Frontal cortex (tissue), 4 donors: Measurements from ENCODE around the gene HSPD1. TPM values are rescaled to one million over a fixed set of nuclear protein-coding genes. Genes with fewer than 3 reads are reported as not detected.

ENCODE experiments used
- DNase-seq, 2 donors: peaks; one replicate each; pipeline ENCODE4 v3.0.0; 2012; ENCODE audit warnings: low spot score in 2 of 2
- FAIRE-seq: peaks from 2 replicates; lab custom pipeline; 2012; peaks lifted over from hg19 to GRCh38; lab: Jason Lieb, UNC
- total RNA-seq: library from RNA; depleted of rRNA; stranded (reverse); fragments of >200 nt; gene quantifications from one replicate; pipeline ENCODE4 v1.2.3, GENCODE V29; 2014
- donor health status: control.
- donor health status: control.
- donor health status: control.

Gene HSPD1
- 157 TPM for total RNA-seq

DNA sequence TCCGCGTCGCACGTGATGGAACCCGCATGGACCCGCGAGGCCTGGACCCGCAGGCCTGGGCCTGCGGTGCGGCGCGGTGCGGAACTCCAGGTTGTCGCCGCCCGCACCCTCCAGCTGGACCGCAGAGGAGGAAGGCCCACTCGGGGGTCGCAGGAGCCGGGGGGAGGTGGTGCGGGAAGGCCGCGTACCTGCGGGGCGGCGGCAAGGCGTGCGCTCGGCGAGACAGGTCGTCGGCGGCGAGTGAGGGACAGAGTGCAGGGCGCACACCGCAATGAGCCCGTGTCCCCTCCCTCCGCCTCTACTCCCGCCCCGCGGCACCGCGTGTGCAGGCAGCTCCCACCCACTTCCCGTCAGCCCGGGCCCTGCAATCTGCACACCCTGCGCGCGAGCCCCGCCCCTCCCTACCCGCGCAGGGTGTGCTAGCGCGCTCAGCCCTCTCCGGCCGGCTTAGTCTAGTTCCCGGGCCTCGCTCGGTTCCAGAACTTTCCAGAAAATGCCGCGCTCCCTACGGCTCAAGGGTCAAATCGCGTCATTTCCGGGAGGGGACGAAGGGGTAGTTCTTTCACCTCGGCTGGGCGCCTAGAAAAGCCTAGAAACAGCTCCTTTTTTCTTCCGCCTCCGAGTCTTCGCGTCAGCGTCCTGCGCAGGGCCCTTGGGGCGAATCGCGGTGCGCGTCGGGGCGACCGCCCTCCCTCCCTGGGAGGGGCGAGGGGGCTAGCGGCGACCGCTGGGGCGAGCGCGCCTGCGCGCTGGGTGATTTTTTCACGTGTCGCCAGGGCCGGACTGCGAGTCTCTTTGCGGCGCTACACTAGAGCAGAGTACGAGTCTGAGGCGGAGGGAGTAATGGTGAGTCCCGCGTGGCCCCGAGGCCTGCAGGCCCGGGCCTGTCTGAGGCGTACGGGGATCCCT lies at the start of gene HSPD1, which contains the start of gene HSPE1:
HSPD1 (minus strand) TSS at position 247 of the 909 bp plus-strand sequence. CDS start 992 bp downstream, outside the sequence.
HSPE1 (plus strand) TSS at position 786 of the 909 bp plus-strand sequence; CDS start at position 844, 58 bp downstream.
- peak; percentile 95 to 97 for DNase-seq
- FAIRE-seq: peak; percentile 39

DNA sequence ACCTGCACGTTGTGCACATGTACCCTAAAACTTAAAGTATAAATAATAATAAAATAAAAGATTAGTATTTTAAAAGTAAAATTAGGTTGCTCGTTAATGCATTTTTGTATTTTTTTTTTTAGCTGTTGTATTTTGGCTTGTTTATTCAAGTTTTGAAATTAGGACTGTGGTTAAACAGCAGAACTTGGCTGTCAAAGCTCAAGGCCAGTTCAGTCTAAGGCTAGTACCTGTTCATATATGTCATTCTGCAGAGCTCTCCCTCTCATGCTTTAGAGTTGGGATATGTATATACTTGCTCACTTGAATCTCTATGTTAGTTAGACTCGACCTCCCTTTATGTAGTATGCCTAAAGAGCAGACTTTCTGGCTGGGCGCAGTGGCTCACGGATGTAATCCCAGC lies 48.9 kb upstream of the HSPD1 start:
- FAIRE-seq (no peak), DNase-seq (no peak)

DNA sequence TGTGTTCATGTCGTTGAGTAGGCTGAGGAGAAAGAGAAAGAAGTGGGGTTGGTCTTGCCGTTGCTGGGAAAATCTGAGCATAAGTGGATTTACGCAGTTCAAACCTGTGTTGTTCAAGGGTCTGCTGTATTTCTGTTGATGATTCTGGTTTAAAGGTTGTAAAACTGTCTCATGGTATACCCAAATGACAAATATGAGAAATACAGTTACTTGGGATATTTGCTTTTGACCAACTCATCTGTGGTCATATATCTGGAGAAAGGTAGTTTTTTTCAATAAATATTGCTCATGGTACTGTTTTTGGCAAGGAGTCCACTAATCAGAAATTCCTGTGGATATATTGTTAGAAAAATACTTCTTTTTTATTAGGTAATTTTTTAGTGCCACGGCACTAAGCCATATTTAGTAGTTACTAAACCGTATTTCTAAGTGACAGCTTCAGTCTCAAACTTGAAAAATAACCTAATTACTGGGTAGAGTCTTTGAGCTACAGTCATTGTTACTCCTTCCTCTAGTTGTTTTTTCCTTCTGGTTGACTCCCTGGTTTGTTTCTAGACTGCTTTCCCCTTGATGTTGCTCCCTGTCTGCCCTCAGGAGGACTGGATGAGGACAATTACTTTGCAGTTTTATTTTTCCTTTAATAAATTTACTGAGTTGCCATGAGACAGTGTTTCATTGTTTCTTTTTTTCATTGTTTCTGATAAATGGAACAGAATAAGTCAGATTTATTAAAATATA lies 47.7 kb upstream of the HSPD1 start:
- no peak for DNase-seq
- FAIRE-seq: no peak

DNA sequence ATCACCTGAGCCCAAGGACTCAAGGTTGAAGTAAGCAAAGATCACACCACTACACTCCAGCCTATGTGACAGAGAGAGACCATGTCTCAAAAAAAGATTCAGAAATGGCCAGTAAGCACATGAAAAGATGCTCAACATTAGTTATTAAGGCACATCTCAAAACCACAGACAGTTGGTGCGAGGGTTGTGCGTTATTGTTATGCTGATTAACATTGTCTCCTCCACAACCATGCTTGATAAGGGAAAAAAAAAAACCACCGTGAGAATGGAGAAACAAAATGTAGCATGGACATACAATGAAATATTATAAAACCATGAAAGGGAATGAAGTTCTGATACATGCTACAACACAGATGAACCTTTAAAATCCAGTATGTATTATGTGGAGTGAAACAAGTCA lies 43.6 kb upstream of the HSPD1 start:
- no peak for FAIRE-seq
- DNase-seq: no peak

DNA sequence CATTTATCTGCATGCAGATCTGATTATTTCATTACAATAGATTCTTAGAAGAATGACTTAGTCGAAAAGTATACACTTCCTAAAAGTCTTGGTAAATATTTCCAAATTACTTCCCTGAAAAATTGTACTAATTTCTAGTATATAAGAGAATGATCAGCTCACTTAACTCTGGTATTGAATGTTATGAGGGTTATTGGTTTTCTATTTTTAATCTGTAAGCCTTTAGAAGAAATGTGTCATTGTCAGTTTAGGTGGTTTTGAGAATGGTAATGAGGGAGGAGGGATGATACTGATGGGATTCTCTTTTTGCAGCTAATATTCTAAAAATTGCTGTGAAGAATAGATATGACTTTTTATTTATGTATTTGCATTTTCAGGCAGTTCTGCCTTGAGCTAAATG lies 40.1 kb upstream of the HSPD1 start:
- no peak for FAIRE-seq
- no peak for DNase-seq

DNA sequence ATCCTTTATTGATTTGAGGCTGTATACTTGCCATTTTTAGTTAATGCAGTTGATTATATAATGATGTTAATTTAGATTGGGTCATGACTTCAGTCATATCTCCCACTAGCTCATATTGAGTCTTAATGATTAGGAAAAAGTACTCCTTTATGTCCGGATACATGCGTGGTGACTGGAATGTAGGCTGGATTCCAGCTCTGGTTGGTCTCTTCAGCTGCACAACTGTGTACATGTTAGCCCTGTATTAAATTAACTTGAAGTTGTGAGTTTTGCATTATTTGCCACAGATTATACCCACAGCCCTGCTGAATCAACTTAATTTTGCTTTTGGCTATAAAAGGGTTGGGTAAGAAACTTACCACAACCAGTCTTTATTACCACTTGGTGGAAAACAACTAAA lies 38.8 kb upstream of the HSPD1 start:
- no peak for FAIRE-seq
- DNase-seq: no peak

DNA sequence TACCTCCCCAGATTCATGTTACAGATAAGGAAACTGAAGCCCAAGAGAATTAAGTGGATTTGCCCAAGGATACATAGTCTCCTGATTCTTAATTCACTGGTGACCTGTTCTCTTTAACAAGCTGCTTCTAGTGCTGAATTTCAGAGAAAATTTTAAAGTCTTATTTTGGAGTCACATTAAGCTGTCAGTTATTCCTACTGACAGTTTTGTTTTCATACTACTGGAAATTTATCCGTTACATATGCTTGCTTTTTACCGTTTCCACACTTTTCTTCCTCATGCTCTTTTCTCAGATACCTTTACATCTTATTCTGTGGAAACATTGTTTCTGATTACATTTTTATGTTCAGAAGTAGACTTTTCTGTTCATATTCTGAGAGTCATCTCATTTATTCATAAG lies 17.5 kb upstream of the HSPD1 start:
- FAIRE-seq (no peak), DNase-seq (no peak)

DNA sequence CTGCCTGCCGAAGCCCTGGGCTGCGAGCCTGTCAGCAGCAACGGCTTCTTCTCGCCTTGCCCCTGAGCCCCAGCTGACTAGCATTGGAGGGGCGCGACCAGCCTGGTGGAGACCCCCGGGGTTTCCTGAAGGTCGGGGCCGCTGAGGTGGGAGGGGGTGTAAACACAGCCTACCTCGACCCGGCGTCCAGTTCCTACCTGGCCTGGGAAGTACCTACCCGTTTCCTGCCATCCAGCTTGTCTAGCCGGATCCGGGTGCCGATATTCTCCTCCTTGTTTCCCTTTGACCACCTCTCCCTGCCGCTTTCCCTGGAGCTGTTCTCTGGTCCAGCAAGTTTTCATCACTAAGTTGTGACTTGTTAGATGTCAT lies 16.7 kb upstream of the HSPD1 start:
- DNase-seq (peak; percentile 14 to 27), FAIRE-seq (no peak)

DNA sequence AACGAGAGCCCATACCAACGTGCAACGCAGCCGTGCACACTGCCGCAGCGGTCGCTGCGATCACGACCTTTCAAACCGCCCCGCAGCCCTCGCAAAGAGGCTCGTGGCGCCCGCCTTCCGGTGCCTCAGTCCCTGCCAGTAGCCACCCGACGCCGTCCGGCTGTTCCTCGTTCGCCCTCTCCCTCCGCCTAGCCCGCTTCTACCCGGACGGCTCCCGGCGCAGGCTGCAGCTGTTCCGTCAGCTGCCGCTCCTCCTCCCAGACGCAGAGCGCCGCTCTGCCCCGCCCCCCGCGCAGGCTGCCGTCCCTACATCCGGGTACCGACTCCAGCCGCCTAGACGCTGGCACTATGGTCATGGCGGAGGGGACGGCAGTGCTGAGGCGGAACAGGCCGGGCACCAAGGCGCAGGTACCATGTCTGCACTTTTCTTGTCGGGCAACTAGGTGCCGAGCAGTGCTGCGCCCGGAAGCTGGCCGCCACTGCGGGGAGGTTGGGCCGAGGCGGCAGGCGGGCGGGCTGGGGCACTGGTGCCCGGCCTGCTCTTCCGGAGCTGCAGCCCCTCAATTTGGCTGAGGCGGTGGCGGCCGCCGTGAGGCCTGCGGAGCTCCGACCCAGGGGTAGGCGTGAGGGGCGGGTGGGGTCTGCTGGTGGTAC lies 16.2 kb upstream of the HSPD1 start, which contains the start of gene MOB4:
MOB4 (plus strand) TSS at position 328 of the 654 bp plus-strand sequence; CDS start at position 349, 21 bp downstream.
- DNase-seq (peak; percentile 93 to 94), FAIRE-seq (no peak)

DNA sequence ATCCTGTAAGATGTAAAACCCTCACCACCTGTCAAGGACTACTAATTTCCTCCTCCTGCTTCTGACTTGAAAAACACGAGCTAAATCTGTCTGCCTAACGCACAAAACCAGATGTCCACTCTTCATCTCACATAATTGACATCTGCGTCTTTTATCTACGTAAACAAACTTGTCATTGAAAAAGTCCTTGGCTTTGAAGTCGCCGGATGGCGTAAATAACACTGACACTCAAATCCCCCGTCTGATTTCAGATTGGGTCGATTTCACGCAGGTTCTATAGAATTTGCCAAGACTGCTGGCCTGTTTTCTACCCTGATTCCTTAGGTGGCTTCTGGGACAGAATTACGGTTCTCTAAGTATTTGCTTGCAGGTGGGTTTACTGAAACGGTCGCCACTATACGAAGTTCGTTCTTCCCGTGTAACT lies 15.7 kb upstream of the HSPD1 start:
- DNase-seq (peak in 1 of 2 donors; percentile 24), FAIRE-seq (no peak)

DNA sequence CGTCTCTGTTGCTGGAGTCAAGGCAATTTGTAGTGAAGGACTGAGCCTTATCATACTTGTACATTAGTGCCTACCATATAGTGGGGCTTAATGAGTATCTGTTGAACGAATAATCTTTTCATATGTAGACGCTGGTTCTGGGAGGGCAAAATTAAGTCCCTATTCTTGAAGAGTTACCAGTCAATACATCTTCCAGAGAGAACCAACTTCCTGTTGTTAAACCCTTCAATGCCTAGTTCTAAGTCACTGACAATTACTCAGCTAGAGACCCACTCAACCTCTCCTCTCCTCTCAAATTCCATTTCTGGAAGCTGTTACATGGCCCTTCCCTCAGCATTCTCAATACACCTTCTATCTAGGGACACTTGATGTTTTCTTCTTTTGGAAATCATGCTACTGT lies 15.1 kb upstream of the HSPD1 start:
- FAIRE-seq (no peak), DNase-seq (no peak)

DNA sequence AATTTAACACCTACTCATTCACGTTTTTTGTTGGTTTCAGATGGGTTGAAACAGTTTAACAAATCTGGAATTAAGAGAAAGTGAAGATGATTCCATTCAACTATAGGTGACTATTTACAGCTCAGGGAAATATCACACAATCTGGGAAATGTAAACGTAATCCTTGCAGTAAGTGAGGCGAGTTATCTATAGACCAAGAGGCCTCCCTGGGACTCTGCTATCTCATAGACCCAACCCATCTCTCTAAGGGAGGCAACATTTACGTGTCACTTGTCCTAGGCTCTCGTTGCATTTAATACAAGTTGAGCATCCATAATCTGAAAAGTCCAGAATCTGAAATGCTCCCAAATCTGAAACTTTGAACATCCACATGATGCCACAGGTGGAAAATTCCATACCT lies 14.3 kb upstream of the HSPD1 start:
- DNase-seq: no peak
- FAIRE-seq: no peak

DNA sequence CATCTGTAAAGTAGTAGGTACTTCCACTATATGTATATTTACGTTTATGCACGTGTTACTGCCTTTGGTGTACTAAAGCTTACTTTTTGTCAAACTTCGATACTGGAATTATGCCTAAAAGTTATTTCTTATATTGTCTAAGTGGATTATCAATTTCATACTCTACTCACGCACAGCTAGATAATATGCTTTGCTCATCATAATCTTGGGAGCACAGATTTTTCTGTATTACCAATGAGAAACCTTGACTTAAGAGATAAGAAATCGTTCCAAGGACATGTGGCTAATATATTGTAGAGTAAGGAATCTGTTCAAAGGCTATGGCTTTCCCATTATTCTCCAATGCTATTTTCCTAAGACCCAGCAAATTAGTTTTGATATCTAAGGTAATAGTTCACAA lies 7.0 kb upstream of the HSPD1 start:
- no peak for DNase-seq
- no peak for FAIRE-seq

DNA sequence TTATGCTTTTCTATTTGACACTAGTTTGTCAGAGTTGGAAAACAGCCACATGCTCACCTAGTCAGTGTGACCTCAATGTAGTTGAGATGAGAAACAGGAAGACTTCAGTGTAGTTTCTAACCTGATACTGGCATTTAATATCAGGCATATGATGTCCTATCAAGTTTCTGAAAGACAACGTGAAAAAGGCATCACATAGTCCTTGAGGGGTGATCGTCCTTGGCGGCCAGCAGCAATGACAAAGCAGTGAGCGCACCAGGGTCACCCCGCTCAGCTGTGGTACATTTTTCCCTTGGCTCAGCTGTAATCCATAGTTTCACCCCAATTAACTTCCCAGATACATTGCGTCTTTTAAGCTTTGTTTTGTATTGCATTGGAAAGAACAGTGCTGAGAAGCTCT lies 4.9 kb upstream of the HSPD1 start:
- DNase-seq (no peak), FAIRE-seq (no peak)

DNA sequence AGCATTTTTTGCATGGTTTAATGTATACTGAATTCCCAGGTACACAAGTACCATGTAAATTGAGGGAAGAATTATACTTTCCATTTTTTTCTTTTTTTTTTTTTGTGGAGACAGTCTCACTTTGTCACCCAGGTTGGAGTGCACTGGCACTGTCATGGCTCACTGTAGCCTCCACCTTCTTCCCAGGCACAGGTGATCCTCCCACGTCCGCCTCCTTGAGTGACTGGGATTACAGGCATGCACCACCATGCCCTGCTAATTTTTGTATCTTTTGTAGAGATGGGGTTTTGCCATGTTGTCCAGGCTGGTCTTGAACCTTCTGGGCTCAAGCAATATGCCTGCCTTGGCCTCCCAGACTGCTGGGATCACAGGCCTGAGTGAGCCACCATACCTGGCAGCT lies 4.4 kb upstream of the HSPD1 start:
- no peak for FAIRE-seq
- DNase-seq: no peak

DNA sequence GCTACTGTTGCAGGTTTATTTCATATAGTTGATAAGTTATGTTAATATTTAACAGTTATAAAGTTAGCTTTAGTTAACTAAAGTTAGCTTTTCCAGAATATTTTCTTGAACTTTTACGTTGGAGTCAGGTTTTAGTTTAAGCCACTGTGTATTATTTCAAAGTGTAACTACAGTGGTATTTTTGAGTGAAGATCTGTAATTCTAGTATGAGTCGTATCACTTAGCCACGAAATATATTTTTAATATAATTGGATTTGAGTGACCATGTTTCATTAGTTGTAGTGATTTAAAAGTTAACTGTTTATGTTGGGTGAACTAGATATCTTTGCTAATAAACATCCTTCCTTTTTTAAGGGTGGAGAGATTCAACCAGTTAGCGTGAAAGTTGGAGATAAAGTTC lies 3.0 kb upstream of the HSPD1 start:
- FAIRE-seq (no peak), DNase-seq (no peak)

DNA sequence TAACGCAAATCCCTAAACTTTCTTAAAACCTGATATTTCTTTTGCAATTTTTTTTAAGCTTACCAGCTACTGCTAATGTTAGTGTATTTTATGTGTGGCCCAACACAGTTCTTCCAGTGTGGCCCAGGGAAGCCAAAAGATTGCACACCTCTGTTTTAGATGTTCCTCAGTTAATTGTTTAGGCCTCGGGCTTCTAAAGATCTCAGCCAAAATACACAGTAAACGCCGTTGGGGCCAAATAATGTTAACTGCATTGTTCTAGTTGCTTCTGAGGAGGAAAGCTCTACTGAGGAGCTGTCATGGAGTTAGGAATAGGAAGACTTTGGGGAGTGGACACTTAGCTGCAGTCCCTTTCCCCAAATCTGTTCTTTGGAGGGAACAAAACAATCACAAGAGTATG lies 2.6 kb upstream of the HSPD1 start:
- FAIRE-seq: no peak
- DNase-seq: no peak

DNA sequence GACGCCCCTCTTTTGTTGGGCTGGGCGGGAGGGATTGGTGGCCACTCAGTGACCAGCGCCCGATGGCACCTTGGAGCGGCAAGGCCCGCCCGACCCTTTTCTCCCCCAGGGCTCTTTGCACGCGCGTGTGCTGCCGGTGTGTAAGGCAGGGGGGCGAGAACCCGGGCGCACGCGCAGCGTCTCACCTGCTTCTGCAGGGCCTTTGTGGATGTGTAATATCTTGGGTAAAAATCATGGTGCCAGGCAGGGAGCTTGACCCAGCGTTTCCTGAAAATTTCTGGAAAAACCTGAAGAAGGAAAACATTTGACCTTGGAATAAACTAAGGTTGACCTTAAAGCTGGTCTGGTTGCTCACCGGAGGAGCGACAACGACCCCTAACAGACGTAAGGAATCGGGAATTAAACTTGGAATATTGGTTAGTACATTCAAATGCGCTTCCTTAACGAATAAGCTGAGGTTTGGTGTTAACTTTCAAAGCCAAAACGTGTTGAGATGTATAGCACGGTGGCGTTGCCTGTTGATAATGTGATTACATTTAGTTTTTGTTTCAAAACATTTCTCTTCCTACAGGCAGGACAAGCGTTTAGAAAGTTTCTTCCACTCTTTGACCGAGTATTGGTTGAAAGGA lies 977 bp upstream of the HSPD1 start:
- FAIRE-seq (no peak), DNase-seq (peak in 1 of 2 donors; percentile 10)

DNA sequence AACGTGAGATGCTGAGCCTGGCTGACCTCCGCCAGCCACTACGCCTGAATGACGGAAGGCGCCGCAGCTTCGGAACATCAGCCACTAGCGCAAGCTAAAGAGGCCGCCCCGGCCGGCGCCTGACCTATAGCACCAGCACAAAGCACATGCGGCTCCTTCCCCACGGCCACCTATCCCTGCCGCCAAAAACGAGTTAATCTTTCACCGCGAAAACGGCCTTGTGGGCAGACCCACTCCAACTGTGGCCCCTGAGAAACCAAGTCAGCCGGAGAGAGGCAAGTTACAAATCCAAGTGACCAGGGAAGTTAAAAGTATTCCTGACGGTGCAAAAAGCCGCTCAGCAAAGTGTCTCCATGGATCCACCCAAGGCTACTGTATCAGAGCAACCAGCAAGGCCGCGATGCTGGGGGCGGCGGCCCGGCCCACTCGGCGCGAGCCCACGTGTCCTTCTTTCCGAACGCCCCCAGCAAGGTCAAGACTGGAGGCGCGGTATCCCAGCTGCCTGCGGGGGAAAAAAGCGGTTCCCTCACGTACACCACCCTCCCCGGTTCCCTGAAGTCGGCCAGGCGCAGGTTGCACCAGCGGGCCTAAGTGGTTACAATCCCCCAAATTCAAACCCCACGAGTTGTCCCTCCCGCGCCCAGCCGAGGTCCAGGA lies 575 bp downstream of the HSPD1 start:
- peak; percentile 26 to 45 for DNase-seq
- FAIRE-seq: no peak
